Chondrocyte (in vitro differentiated cells): ENCODE data around the gene SLC52A3. TPM values are rescaled to one million over a fixed set of nuclear protein-coding genes. Genes with fewer than 3 reads are reported as not detected.

Source experiments
- DNase-seq: peaks from one replicate; pipeline ENCODE4 v3.0.0; 2021; ENCODE audit warnings: mixed read lengths, low spot score
- H3K27ac Mint-ChIP-seq: one replicate; pipeline ENCODE4 v1.8.0; 2021; ENCODE audit warnings: mild to moderate bottlenecking, moderate library complexity, mixed read lengths; ENCODE audit not compliant: unreplicated experiment
- H3K27me3 Mint-ChIP-seq: 2 replicates; pipeline ENCODE4 v1.8.0; 2021; ENCODE audit warnings: low read depth, mixed read lengths
- H3K36me3 Mint-ChIP-seq: 2 replicates; pipeline ENCODE4 v1.8.0; 2021; ENCODE audit warnings: low read depth, mixed read lengths
- H3K4me1 Mint-ChIP-seq: 2 replicates; pipeline ENCODE4 v1.8.0; 2021; ENCODE audit warnings: low read depth, mild to moderate bottlenecking, mixed read lengths
- H3K4me3 Mint-ChIP-seq: one replicate; pipeline ENCODE4 v1.8.0; 2021; ENCODE audit warnings: mild to moderate bottlenecking, moderate library complexity, mixed read lengths; ENCODE audit not compliant: unreplicated experiment
- H3K9me3 Mint-ChIP-seq: 2 replicates; pipeline ENCODE4 v1.8.0; 2021; ENCODE audit warnings: low read depth, mixed read lengths
- CTCF ChIP-seq: fragments of 200-600 bp; sonication (generic); IDR thresholded peaks from 2 replicates; pipeline ENCODE4 v1.5.0; 2021; ENCODE audit warnings: antibody characterized with exemption, mild to moderate bottlenecking, moderate library complexity
- total RNA-seq: library from RNA; stranded (reverse); gene quantifications from 3 replicates; pipeline ENCODE4 v1.2.1, GENCODE V29; 2021

The SLC52A3 gene
- total RNA-seq, 1 donor from 2014 or later, result not detected

- H3K27ac Mint-ChIP-seq, result no peak overlapping the region
- H3K9me3 Mint-ChIP-seq, result no peaks in the 10 kb centered on the region
- DNase-seq, result no peak
- TF ChIP-seq CTCF, result no peak
- H3K4me1 Mint-ChIP-seq, result no peaks in the 10 kb centered on the region
- no peaks in the 10 kb centered on the region for H3K36me3 Mint-ChIP-seq
- no peak overlapping the region for H3K4me3 Mint-ChIP-seq
- peaks cover 37% of the 10 kb centered on the region for H3K27me3 Mint-ChIP-seq
These were observed 12.4 kb downstream of the SLC52A3 start for GRCh38 chr20:755941-756340.

GRCh38 chr20:754904-755303 is 13.4 kb downstream of the SLC52A3 start:
- Mint-ChIP-seq H3K27ac (no peak overlapping the region), H3K36me3 (no peaks in the 10 kb centered on the region), H3K4me1 (no peaks in the 10 kb centered on the region), H3K9me3 (no peaks in the 10 kb centered on the region), H3K4me3 (no peak overlapping the region), H3K27me3 (peaks cover 33% of the 10 kb centered on the region)
- no peak for DNase-seq
- no peak for TF ChIP-seq CTCF

- no peak overlapping the region for H3K27ac Mint-ChIP-seq
- H3K27me3 Mint-ChIP-seq, result peaks cover 30% of the 10 kb centered on the region
- H3K9me3 Mint-ChIP-seq, result no peaks in the 10 kb centered on the region
- no peaks in the 10 kb centered on the region for H3K4me1 Mint-ChIP-seq
- no peak for DNase-seq
- H3K4me3 Mint-ChIP-seq, result no peak overlapping the region
- no peak for TF ChIP-seq CTCF
- H3K36me3 Mint-ChIP-seq, result no peaks in the 10 kb centered on the region
These were observed 14.2 kb downstream of the SLC52A3 start for GRCh38 chr20:753897-754635.

- no peak for TF ChIP-seq CTCF
- Mint-ChIP-seq H3K27me3 (peaks cover 26% of the 10 kb centered on the region), H3K36me3 (no peaks in the 10 kb centered on the region), H3K4me3 (no peak overlapping the region), H3K27ac (no peak overlapping the region), H3K9me3 (no peaks in the 10 kb centered on the region), H3K4me1 (no peaks in the 10 kb centered on the region)
- DNase-seq, result no peak
These were observed 15.2 kb downstream of the SLC52A3 start for GRCh38 chr20:753136-753535.

- no peak overlapping the region for H3K4me3 Mint-ChIP-seq
- H3K27ac Mint-ChIP-seq, result no peak overlapping the region
- no peak for TF ChIP-seq CTCF
- DNase-seq, result no peak
- H3K27me3 Mint-ChIP-seq, result peaks cover 20% of the 10 kb centered on the region
- H3K36me3 Mint-ChIP-seq, result no peaks in the 10 kb centered on the region
- no peaks in the 10 kb centered on the region for H3K9me3 Mint-ChIP-seq
- H3K4me1 Mint-ChIP-seq, result no peaks in the 10 kb centered on the region
These were observed 16.0 kb downstream of the SLC52A3 start for GRCh38 chr20:752291-752690.
